ENCODE measurements around the gene MFNG. TPM values are rescaled to one million over a fixed set of nuclear protein-coding genes. Genes with fewer than 3 reads are reported as not detected.

MFNG gene
- total RNA-seq, 1 experiment from 2014 or later = 3.3 TPM

- H3K18ac ChIP-seq (ENCODE audit: insufficient read length, low read depth, low read length) = no peak overlapping the region
- H2AFZ ChIP-seq (ENCODE audit: low read length) = no peak overlapping the region
- no peak overlapping the region; the same call in 1 of the 2 replicates for H3K14ac ChIP-seq (ENCODE audit: insufficient read depth, low read length)
- no peak overlapping the region for H4K5ac ChIP-seq (ENCODE audit: insufficient read length, low read depth, low read length)
- WGBS (ENCODE audit: extremely low coverage, insufficient read length, low lambda C conversion rate) = no CpG with 5 or more reads among the region's 10 CpGs
- H3K4me1 ChIP-seq (ENCODE audit: insufficient read depth, low read length) = peaks cover 20% of the 10 kb centered on the region; the same call in 1 of the 2 replicates
- Mint-ChIP-seq H3K9me3 (no peaks in the 10 kb centered on the region), H3K4me3 (no peak overlapping the region), H3K27ac (no peak overlapping the region; a peak in 1 of 7 replicates), H3K36me3 (ENCODE audit: insufficient read depth in 1 of 3, low read depth in 3 of 3) (peaks cover 1 to 19% (median 17%) of the 10 kb centered on the region in 3 experiments; a peak in 4 of 7 replicates), H3K4me1 (peaks cover 35 to 66% of the 10 kb centered on the region in 2 experiments), H3K27me3 (ENCODE audit: low read depth) (peaks cover 9% of the 10 kb centered on the region; the same call in 1 of the 2 replicates)
- H3K4ac ChIP-seq (ENCODE audit: low read depth, low read length) = no peak overlapping the region
- H3K56ac ChIP-seq (ENCODE audit: insufficient read length, low read depth, low read length) = no peak overlapping the region
- no peaks in the 10 kb centered on the region for H3K9me3 ChIP-seq (ENCODE audit: control insufficient read depth, low read depth, low read length)
- H3K79me2 ChIP-seq (ENCODE audit: insufficient read depth, low read length) = no peaks in the 10 kb centered on the region
- H3K23me2 ChIP-seq (ENCODE audit: insufficient read length, low read depth, low read length, poor library complexity, severe bottlenecking) = peaks cover 4% of the 10 kb centered on the region
- no peak overlapping the region for H3K9ac ChIP-seq (ENCODE audit: extremely low read depth, insufficient read length, low read length)
- no peak overlapping the region for H3K23ac ChIP-seq (ENCODE audit: insufficient read length, low read depth, low read length)
- DNase-seq = no peak
- H2BK12ac ChIP-seq (ENCODE audit: insufficient read length, low read depth, low read length) = no peak overlapping the region
- H3K4me2 ChIP-seq (ENCODE audit: insufficient read depth, insufficient read length, low read length) = no peak overlapping the region
- H2AK5ac ChIP-seq (ENCODE audit: insufficient read length, low read length) = no peak overlapping the region
- H3T11ph ChIP-seq (ENCODE audit: low read length) = no peak overlapping the region
- no peak overlapping the region for H2BK20ac ChIP-seq (ENCODE audit: low read depth, low read length, poor library complexity, severe bottlenecking)
- no peak overlapping the region for H2BK120ac ChIP-seq (ENCODE audit: low read depth, low read length, poor library complexity, severe bottlenecking)
- no peak overlapping the region for H4K91ac ChIP-seq (ENCODE audit: insufficient read length, low read depth, low read length)
- no peak for TF ChIP-seq CTCF (conservative IDR thresholded peaks at IDR 0.05)
- no peak overlapping the region for H3K27ac ChIP-seq (ENCODE audit: insufficient read length, low read depth, low read length)
- H2BK15ac ChIP-seq (ENCODE audit: low read depth, low read length) = no peak overlapping the region
- H4K20me1 ChIP-seq (ENCODE audit: control insufficient read depth, insufficient read depth, insufficient read length) = no peaks in the 10 kb centered on the region
- H2BK5ac ChIP-seq (ENCODE audit: insufficient read length, low read length) = no peak overlapping the region
- no peaks in the 10 kb centered on the region for H3K79me1 ChIP-seq (ENCODE audit: insufficient read depth, low read depth, low read length, poor library complexity, severe bottlenecking)
- H3K27me3 ChIP-seq (ENCODE audit: insufficient read depth, low read length) = no peaks in the 10 kb centered on the region
- no peak overlapping the region for H4K8ac ChIP-seq (replicated peaks; ENCODE audit: insufficient read length, low read depth, low read length)
Measured at GRCh38 chr22:37489983-37490382, 3.8 kb upstream of the MFNG start.

Data from H9 (cell line).